Testis (tissue), 3 donors: ENCODE data around the gene CDK5R2. TPM values are rescaled to one million over a fixed set of nuclear protein-coding genes. Genes with fewer than 3 reads are reported as not detected.

Experiments used
- DNase-seq: peaks from one replicate; pipeline ENCODE4 v3.0.0-alpha.2; 2019
- H3K27ac ChIP-seq, 2 donors: fragments of 200-600 bp; sonication (generic); one replicate each; pipeline ENCODE4 v1.5.1; 2019
- H3K27me3 ChIP-seq: fragments of 200-600 bp; sonication (generic); one replicate; pipeline ENCODE4 v1.5.1; 2019
- H3K36me3 ChIP-seq: fragments of 200-600 bp; sonication (generic); one replicate; pipeline ENCODE4 v1.5.1; 2017; ENCODE audit warnings: low read depth; ENCODE audit errors: missing control alignments
- H3K4me1 ChIP-seq: fragments of 200-600 bp; sonication (generic); one replicate; pipeline ENCODE4 v1.5.1; 2019
- H3K4me3 ChIP-seq, 2 donors: fragments of 200-600 bp; sonication (generic); one replicate each; pipeline ENCODE4 v1.5.1; 2017 to 2019
- H3K9me3 ChIP-seq: fragments of 200-600 bp; sonication (generic); one replicate; pipeline ENCODE4 v1.5.1; 2017
- CTCF ChIP-seq, 3 experiments: fragments of 450-650 bp in 2 of 3; fragments of 200-600 bp in 1 of 3; sonication (generic) in 1 of 3; IDR thresholded peaks; one replicate each; pipeline ENCODE4 v1.5.1; 2016 to 2019; ENCODE audit warnings: antibody characterized with exemption in 3 of 3, mild to moderate bottlenecking in 2 of 3, moderate library complexity in 1 of 3
- POLR2A ChIP-seq: fragments of 450-650 bp; IDR thresholded peaks from one replicate; pipeline ENCODE4 v1.6.1; 2017; ENCODE audit warnings: antibody characterized with exemption, mild to moderate bottlenecking, moderate library complexity
- WGBS, 2 donors: methylation state at CpG; one replicate each; pipeline ENCODE4 v1.1.5; 2018; 5-methylcytosine and 5-hydroxymethylcytosine counted together
- intact Hi-C: fragments of 100-400 bp; cut with DNase I; formaldehyde crosslinking; loops from one replicate; pipeline ENCODE4 v1.15.1; 2023; ENCODE audit warnings: low total_unique reads
- polyA plus RNA-seq: library from polyadenylated mRNA; stranded (reverse); fragments of 350-450 nt; fragmentation: Illumina TruSeq; extraction: RNeasy Lipid Tissue Mini Kit (QIAGEN cat#74804); gene quantifications from one replicate; pipeline ENCODE4 v1.2.3, GENCODE V29; 2014; ENCODE audit warnings: low read depth, low replicate concordance; ENCODE audit not compliant: insufficient read depth
- total RNA-seq, 2 donors: library from RNA; depleted of rRNA; stranded (reverse); fragments of >200 nt; gene quantifications; one replicate each; pipeline ENCODE4 v1.2.3, GENCODE V29; 2016

CDK5R2 gene
- total and polyA plus RNA-seq, 3 donors from 2014 or later = 0.83 to 1.6 (median 1.2) TPM

GRCh38 chr2:218985325-218986091 is 26.0 kb downstream of the CDK5R2 start:
- H3K27ac ChIP-seq = no peak overlapping the region
- intact Hi-C loops = no loop called here
- DNase-seq = no peak

GRCh38 chr2:218986148-218986761 is 26.8 kb downstream of the CDK5R2 start:
- intact Hi-C loops = no loop called here
- H3K27ac ChIP-seq = no peak overlapping the region
- no peaks in the 10 kb centered on the region for H3K9me3 ChIP-seq
- H3K36me3 ChIP-seq = no peaks in the 10 kb centered on the region
- TF ChIP-seq CTCF (IDR thresholded peaks at IDR 0.05) (no peak), POLR2A (no peak)
- no peak for DNase-seq
- H3K4me3 ChIP-seq = no peak overlapping the region
- H3K27me3 ChIP-seq = peaks cover 10% of the 10 kb centered on the region
- WGBS, 2 donors = 63 to 76% methylated on average over 4 of the region's 4 CpGs
- H3K4me1 ChIP-seq = peaks cover 22% of the 10 kb centered on the region

More at GRCh38 chr2:218985325-218986091, 26.0 kb downstream of the CDK5R2 start:
- peak overlapping the region in 1 of 2 donors; percentile 23 for H3K4me3 ChIP-seq
- no peaks in the 10 kb centered on the region for H3K36me3 ChIP-seq
- peaks cover 27% of the 10 kb centered on the region for H3K4me1 ChIP-seq
- peaks cover 10% of the 10 kb centered on the region for H3K27me3 ChIP-seq
- WGBS, 2 donors = 5 to 6% methylated on average over 38 to 48 of the region's 49 CpGs
- TF ChIP-seq CTCF (IDR thresholded peaks at IDR 0.05) = no peak
- TF ChIP-seq POLR2A = no peak
- H3K9me3 ChIP-seq = no peaks in the 10 kb centered on the region

GRCh38 chr2:218988164-218988563 is 28.7 kb downstream of the CDK5R2 start:
- Histone ChIP-seq H3K36me3 (no peaks in the 10 kb centered on the region), H3K4me1 (peaks cover 16% of the 10 kb centered on the region), H3K4me3 (no peak overlapping the region), H3K27ac (no peak overlapping the region), H3K27me3 (peaks cover 5% of the 10 kb centered on the region), H3K9me3 (no peaks in the 10 kb centered on the region)
- WGBS, 2 donors = 44 to 52% methylated on average over 3 of the region's 3 CpGs
- no peak for TF ChIP-seq POLR2A
- no peak for TF ChIP-seq CTCF (IDR thresholded peaks at IDR 0.05)
- no peak for DNase-seq
- intact Hi-C loops = no loop called here

GRCh38 chr2:218988650-218989049 is 29.2 kb downstream of the CDK5R2 start:
- WGBS, 2 donors = 59 to 83% methylated on average over 2 of the region's 2 CpGs
- no peak overlapping the region for H3K4me3 ChIP-seq
- H3K4me1 ChIP-seq = peaks cover 21% of the 10 kb centered on the region
- peaks cover 4% of the 10 kb centered on the region for H3K27me3 ChIP-seq
- intact Hi-C loops = no loop called here
- DNase-seq = no peak
- H3K9me3 ChIP-seq = no peaks in the 10 kb centered on the region
- TF ChIP-seq POLR2A (no peak), CTCF (IDR thresholded peaks at IDR 0.05) (no peak)
- H3K27ac ChIP-seq = no peak overlapping the region
- no peaks in the 10 kb centered on the region for H3K36me3 ChIP-seq
